ENCODE measurements around the gene TBL1X.

TBL1X gene

GRCh38 chrX:9597361-9598035, 132.6 kb downstream of the TBL1X start:
- TF ChIP-seq MYC (IDR thresholded peaks at IDR 0.05; ENCODE audit: low read depth, low read length) (no peak), MAX (IDR thresholded peaks at IDR 0.05; ENCODE audit: low read depth, low read length) (no peak)
- no peak for DNase-seq (ENCODE audit: low read depth)
- H3K4me3 ChIP-seq (ENCODE audit: low read depth, low read length) = no peak overlapping the region

- no peak for TF ChIP-seq MYC (IDR thresholded peaks at IDR 0.05; ENCODE audit: low read depth, low read length)
- no peak for TF ChIP-seq POLR2A (IDR thresholded peaks at IDR 0.05; ENCODE audit: extremely low read depth, insufficient read length)
- TF ChIP-seq MAX (IDR thresholded peaks at IDR 0.05; ENCODE audit: low read depth, low read length) = no peak
- no peak for TF ChIP-seq CTCF (IDR thresholded peaks at IDR 0.05; ENCODE audit: low read depth, low read length)
- H3K4me3 ChIP-seq (ENCODE audit: low read depth, low read length) = no peak overlapping the region
- DNase-seq (ENCODE audit: low read depth) = no peak
These were observed 133.5 kb downstream of the TBL1X start for GRCh38 chrX:9598344-9598743.

GRCh38 chrX:9604111-9604907, 139.5 kb downstream of the TBL1X start:
- no peak for TF ChIP-seq MAX (IDR thresholded peaks at IDR 0.05; ENCODE audit: low read depth, low read length)
- TF ChIP-seq CTCF (IDR thresholded peaks at IDR 0.05; ENCODE audit: low read depth, low read length) = no peak
- no peak for TF ChIP-seq MYC (IDR thresholded peaks at IDR 0.05; ENCODE audit: low read depth, low read length)
- no peak for TF ChIP-seq POLR2A (IDR thresholded peaks at IDR 0.05; ENCODE audit: extremely low read depth, insufficient read length)
- H3K4me3 ChIP-seq (ENCODE audit: low read depth, low read length) = no peak overlapping the region
- DNase-seq (ENCODE audit: low read depth) = no peak

- no peak for DNase-seq (ENCODE audit: low read depth)
- no peak for TF ChIP-seq MAX (IDR thresholded peaks at IDR 0.05; ENCODE audit: low read depth, low read length)
- no peak for TF ChIP-seq CTCF (IDR thresholded peaks at IDR 0.05; ENCODE audit: low read depth, low read length)
- TF ChIP-seq POLR2A (IDR thresholded peaks at IDR 0.05; ENCODE audit: extremely low read depth, insufficient read length) = no peak
- no peak for TF ChIP-seq MYC (IDR thresholded peaks at IDR 0.05; ENCODE audit: low read depth, low read length)
- H3K4me3 ChIP-seq (ENCODE audit: low read depth, low read length) = no peak overlapping the region
These were observed 140.0 kb downstream of the TBL1X start for GRCh38 chrX:9604908-9605306.

GRCh38 chrX:9605484-9605883, 140.6 kb downstream of the TBL1X start:
- no peak overlapping the region for H3K4me3 ChIP-seq (ENCODE audit: low read depth, low read length)
- TF ChIP-seq MAX (IDR thresholded peaks at IDR 0.05; ENCODE audit: low read depth, low read length) (no peak), MYC (IDR thresholded peaks at IDR 0.05; ENCODE audit: low read depth, low read length) (no peak), CTCF (IDR thresholded peaks at IDR 0.05; ENCODE audit: low read depth, low read length) (no peak), POLR2A (IDR thresholded peaks at IDR 0.05; ENCODE audit: extremely low read depth, insufficient read length) (no peak)
- DNase-seq (ENCODE audit: low read depth) = no peak

- no peak for DNase-seq (ENCODE audit: low read depth)
- TF ChIP-seq MYC (IDR thresholded peaks at IDR 0.05; ENCODE audit: low read depth, low read length) (no peak), CTCF (IDR thresholded peaks at IDR 0.05; ENCODE audit: low read depth, low read length) (no peak), POLR2A (IDR thresholded peaks at IDR 0.05; ENCODE audit: extremely low read depth, insufficient read length) (no peak), MAX (IDR thresholded peaks at IDR 0.05; ENCODE audit: low read depth, low read length) (no peak)
- no peak overlapping the region for H3K4me3 ChIP-seq (ENCODE audit: low read depth, low read length)
These were observed 142.1 kb downstream of the TBL1X start for GRCh38 chrX:9606971-9607370.

Measured in NB4 (cell line).